HG03457 (cell line): ENCODE measurements around the gene TAS2R40.
"Not testable (repeated sequence)": the region's sequence is repeated elsewhere in the genome, so short reads cannot be mapped to it uniquely, and the experiment has no call there.

ENCODE experiments used
- ATAC-seq: cut with Tn5 transposase; IDR thresholded peaks from one replicate; pipeline ENCODE4 v1.9.1; 2021; ENCODE audit warnings: moderate number of reproducible peaks; ENCODE audit not compliant: unreplicated experiment

Gene TAS2R40

DNA sequence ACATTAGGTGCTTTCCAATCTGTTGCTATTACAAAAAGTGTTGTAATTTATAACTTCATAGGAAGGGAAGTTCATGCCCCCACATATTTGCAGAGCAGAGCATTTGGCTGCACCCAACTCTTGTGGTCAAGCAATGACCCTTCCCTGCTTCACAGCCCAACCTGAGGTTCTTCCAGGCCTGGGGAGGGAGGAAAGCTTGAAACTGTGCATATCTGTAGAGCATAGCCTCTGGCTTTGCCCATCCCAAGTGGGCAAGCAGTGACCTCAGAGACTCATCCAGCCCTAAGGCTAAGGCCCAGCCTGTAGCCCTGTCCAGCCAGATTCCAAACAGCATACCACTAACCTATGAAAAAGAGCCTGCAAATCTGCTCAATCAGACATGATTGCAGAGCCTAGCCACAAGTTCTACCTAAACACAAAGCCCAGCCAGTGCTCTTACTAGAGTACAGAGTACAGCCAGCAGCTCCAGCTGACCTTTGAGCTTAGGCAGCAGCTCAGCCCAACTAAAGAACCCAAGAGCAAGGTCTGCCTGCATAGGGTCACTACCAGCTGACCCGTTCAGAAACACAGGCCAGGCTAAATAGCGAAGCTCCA is 27.0 kb downstream of the TAS2R40 start:
- ATAC-seq: no peak

DNA sequence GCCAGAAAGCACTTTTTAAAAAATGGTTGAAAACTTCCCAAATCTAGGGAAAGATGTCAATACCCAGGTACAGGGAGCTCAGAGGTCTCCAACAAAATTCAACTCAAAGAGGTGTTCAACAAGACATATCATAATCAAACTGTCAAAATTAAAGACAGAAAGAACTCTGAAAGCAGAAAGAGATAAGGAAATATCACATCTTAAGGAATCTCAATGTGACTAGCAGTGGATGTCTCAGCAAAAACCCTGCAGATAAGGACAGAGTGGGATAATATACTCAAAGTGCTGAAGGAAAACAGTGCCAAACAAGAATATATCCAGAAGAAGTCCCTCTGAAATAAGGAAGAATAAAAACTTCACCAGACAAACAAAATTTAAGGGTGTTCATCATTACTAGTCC is 28.4 kb downstream of the TAS2R40 start:
- ATAC-seq: no peak

DNA sequence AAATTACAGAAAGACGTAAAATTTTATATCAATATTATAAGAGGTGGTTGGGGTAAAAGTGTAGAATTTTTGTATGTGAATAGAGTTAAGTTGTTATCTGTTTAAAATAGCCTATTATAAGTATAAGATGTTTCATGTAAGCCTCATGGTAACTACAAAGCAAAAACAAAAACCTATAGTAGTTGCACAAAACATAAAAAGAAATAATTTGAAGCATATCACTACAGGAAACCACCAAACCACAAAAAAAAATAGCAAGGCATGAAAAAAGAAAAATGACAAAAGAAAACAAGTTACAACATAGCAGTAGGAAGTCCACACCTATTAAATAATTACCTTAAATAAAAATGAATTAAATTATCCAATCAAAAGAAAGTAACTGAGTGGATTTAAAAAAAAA is 29.0 kb downstream of the TAS2R40 start:
- no peak for ATAC-seq

DNA sequence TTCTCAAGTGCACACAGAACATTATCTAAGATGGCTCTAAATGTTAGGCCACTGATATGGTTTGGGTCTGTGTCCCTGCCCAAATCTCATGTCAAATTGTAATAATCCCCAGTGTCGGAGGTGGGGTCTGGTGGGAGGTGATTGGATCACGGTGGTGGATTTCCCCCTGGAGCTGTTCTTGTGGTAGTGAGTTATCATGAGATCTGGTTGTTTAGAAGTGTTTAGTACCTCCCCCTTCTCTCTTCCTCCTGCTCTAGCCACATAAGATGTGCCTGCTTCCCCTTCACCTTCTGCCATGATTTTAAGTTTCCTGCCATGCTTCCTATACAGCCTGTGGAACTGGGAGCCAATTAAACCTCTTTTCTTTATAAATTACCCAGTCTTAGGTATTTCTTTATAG is 30.2 kb downstream of the TAS2R40 start:
- ATAC-seq: no peak

DNA sequence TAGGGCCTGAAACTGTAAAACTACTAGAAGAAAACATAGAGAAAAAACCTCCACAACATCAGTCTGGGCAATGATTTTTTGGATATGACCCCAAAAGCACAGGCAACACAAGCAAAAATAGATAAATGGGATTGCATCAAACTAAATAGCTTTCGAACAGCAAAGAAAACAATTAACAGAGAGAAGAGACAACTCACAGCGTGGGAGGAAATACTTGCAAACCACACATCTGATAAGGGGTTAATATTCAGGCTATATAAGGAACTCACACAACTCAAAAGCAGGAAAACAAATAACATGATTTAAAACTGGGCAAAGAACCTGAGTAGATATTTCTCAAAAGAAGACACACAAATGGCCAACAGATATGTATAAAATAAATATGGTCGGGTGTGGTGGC is 33.7 kb downstream of the TAS2R40 start:
- ATAC-seq: no peak

DNA sequence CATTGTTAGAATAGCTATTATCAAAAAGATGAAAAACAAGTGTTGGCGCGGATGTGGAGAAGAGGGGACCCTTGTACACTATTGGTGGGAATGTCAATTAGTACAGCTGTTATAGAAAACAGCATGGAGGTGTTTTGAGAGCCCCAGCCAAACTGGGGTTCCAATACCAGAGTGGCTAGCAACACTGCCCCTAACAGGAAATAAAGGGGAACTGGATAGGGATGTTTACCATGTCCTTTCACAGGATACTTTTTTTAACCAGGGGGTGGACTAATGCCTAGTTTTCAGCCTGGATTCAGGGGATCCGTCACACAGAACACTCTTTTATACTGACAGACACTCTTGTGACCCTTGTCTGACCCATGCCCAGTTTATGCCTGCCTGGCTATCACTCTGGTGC is 34.5 kb downstream of the TAS2R40 start:
- no peak for ATAC-seq

DNA sequence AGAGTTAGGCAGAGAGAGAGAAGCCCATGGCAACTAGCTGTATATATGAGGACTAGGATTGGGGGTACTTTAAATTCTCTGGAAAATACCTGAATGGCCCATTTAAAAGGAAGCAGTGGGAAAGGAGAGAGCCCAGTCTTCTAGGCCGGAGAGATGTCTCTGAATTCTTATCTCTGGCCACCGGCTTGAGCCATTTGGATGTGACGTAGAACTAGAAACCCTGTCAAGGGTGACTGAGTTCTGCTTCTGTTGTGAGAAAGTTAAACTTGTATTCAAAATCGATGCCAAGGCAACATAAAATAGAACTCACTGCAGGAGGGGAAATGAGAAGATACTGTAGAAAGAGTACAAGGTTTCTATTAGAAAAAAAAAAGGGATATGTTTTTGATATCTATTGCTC is 35.1 kb downstream of the TAS2R40 start:
- ATAC-seq: no peak

DNA sequence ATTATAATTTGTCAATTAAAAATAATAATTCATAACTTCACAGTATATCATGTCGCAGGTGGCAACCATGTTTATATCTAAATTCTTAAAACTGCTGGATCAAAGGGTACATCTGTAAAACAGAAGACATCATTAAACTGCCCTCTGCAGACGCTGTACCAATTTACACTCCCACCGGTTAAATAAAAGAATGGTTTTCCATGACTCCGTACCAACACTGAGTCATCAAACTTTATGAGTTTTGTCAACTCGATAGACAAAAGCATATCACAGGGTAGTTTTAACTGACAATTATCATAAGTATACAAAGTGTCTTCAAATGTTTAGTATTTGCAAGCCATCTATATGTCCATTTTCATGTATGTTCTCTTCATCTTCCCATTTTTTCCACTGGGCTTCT is 35.7 kb downstream of the TAS2R40 start:
- ATAC-seq: no peak

DNA sequence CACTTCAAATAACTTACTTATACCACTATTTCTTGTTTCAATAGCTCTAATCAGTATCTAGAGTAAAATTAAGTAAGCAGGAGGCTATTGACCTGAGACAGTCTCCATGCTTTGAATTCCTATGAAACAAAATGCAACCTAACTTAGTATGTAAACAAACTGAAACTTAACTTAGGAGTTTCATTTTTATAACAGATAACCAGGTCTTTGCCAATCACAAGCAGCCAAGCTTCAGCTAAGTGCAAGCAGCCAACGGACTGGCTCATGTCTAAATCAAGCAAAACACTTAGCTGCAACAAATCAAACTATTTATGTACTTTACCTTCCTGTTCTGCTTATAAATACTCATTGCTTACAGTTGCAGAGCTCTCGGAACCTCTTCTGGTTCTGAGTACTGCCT is 37.0 kb downstream of the TAS2R40 start:
- ATAC-seq: no peak

DNA sequence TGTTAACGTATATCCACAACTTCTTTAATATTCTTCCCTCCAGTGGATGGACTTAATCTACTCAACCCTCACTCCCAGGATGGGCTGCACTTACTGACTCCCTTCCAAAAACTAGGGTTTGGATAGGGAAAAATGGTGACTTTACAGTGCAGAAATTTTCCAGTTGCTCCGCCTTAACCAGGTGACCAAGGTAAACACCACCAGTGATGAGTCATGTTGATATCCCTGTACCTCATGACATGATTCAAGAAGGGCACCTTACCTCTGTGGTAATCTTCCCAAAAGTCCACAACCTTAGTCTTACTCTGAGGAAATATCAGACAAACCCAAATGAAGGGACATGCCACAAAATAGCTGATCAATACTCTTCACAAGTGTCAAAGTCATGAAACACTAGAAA is 37.9 kb downstream of the TAS2R40 start:
- ATAC-seq: no peak

DNA sequence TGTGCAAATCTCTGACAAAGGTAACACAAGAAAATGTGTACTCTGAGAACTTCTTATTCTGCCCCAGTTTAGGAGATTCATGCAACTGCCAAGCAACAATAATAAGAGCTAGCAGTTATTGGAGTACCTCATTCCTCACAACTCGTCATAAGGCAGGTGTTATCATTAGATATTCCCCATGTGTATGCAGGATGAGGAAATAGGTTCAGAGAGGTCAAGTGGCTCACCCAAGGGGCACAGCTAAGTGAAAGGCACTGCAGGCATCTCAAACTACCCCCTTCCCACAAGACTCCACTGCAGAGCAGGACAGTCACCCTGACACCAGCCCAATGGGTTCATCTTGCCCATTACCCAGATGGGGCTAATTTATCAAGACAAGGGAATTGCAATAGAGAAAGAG is 40.1 kb downstream of the TAS2R40 start:
- ATAC-seq: no peak

DNA sequence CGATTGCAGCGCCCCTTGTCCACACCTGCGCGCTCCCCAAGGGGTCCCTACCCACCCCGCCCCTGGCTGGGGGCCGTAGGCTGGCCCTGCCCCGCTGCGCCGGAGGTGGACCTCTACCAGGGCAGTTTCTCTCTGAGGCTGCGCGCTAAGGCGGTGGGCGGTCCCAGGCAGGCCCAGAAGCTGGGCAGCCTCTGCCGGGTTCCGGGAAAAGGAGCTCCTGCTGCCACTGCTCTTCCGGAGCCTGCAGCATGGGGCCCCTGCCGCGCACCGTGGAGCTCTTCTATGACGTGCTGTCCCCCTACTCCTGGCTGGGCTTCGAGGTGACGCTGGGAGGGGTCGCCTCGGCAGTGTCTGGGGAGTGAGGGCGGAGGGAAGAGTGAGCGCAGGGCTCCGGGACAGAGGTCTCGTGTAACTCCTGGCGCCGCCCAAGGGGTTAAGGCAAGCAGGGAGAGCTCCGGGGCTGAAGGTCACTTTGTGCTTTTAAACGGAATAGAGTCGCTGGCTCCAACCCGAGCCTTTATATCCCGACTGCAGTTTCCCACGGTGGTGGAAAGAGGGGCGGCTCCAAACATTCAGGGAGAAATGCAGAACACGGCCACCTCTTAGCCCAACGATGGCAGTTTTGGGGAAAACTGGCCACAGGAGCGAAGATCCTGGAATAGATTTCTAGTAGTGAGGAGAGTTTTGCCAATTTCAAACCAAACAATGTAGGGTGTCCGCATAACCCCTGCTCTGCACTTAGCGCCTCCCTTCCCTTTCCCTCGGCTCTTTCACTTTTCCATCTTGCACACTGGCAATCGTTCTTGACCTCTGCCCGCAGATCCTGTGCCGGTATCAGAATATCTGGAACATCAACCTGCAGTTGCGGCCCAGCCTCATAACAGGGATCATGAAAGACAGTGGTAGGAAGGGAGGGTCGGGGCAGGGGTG is 41.7 kb downstream of the TAS2R40 start, which contains the start of gene GSTK1:
TSS of gene GSTK1 (plus strand) at position 176 of the 930 bp plus-strand sequence. CDS start at position 249, 73 bp downstream.
- ATAC-seq: peak; percentile 98

DNA sequence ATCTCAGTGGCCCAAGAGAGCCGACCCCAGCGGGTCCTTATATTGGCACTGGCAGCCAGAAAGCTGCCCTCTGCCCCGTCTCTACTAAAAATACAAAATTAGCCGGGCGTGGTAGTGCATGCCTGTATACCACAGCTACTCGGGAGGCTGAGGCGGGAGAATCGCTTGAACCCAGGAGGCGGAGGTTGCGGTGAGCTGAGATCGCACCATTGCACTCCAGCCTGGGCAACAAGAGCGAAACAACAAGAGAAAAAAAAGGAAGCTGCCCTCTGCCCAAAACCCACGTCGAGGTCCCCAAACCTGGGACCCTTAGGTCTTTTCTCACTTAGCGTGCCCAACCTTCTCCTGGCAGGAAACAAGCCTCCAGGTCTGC is 42.3 kb downstream of the TAS2R40 start:
- not testable (repeated sequence) for ATAC-seq

DNA sequence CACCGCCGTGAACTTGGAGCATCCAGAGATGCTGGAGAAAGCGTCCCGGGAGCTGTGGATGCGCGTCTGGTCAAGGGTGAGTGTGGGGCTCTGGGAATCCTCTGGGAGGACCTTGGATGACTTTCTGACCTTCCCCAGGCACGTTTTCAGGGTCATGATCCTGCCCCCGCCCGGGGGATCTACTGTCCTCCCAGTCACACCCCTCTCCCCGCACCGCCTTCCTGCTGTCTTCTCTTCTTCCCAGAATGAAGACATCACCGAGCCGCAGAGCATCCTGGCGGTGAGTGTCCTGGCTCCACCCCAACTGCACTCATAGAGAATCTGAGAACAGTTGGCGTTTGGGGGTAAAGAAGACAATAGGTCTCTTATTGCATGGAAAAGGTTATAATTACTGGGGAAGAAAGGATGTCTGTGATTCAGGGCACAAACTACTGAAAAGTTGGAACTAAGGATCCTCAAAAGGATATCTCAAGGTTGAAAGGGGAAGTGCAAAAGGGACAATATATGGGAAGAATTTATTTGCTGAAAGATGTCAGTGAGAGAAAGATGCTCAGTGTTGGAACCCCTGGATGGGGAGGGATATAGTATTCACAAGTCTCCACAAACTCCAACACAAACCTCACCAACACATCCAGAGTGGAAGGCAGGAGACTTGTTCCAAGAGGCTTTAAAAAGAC is 43.3 kb downstream of the TAS2R40 start:
- ATAC-seq: no peak

DNA sequence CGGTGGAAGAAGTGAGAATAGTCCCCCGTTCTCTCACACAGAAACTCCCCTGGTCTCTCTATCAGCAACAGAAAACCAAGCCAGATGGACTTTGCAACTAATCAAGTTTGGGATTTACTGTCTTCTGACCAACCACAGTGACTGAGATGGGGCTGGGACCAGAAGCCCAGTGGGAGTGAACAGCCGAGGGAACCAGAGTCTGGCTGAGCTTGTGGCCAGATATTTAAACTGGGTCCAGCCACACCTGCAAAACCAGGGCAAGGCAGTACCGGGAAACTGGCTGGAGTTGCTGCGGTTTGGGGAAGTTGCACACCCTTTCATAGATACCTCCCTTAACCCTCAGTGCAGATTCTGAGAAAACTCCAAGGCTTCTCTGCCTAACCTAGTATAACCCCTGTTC is 47.4 kb downstream of the TAS2R40 start:
- ATAC-seq: no peak

DNA sequence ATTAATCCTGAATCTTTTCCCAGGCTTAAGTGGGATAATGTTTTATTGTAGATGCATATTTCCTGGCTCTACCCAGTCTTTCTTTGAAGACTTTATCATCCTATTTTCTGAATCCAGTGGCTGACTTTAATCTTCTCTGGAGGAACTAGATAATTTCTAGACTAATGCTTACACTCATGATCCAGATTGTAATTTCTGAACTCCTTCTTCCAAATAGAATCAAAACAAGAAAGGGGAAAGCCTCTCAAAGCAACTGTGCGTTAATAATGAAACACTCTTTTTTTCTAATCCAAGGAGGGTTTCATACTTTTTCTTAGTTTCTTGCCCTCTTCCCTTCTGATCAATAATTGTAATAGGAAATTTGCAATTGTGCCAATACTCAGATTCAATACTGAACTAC is 49.4 kb downstream of the TAS2R40 start:
- ATAC-seq: no peak
